ENCODE data around the gene KIF18B.

DNA sequence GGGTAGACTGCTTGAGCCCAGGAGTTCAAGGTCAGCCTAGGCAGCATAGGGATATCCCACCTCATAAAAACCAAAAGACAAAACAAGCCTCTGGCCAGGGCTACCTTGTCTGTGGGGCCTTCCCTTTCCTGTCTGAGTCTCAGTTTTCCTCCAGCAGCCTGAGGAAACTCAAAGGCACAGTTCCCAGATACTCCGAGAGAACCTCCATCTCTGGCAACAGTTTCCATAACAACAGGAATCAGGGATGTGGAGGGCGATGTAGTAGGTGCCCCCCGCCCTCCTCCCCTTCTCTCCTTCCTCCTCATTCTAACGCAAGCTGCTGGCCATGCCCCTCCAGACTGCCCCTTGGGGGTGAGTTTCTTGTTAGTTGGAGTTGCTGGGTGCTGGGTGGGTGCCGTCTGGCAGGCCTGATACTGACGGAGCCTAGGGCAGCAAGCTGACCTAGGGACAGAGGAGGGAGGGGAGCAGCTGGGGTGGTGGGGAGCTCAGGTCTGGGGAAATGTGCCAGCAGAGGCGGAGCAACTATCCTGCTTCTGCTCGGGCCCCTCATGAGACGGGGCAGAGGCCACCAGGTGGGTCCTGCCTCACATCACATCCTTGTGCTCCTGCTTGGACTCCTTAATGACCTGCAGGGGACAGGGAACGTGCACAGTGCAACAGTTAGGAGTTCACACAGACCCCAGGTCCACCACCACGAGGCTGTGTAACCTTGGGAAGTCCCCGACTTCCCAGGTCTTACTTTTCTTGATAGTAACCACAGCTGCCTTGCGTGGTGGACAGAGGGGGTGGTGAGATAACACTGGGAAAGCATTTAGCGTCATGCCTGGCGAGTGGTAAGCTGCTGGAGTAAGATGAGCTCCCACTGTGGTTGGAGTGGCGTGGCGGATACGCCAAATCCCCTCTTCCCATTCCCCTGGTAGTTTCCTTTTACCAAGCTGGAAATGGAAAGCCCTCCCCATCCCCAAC, 40.5 kb downstream of the KIF18B start:
- TF ChIP-seq, protein P1, sequence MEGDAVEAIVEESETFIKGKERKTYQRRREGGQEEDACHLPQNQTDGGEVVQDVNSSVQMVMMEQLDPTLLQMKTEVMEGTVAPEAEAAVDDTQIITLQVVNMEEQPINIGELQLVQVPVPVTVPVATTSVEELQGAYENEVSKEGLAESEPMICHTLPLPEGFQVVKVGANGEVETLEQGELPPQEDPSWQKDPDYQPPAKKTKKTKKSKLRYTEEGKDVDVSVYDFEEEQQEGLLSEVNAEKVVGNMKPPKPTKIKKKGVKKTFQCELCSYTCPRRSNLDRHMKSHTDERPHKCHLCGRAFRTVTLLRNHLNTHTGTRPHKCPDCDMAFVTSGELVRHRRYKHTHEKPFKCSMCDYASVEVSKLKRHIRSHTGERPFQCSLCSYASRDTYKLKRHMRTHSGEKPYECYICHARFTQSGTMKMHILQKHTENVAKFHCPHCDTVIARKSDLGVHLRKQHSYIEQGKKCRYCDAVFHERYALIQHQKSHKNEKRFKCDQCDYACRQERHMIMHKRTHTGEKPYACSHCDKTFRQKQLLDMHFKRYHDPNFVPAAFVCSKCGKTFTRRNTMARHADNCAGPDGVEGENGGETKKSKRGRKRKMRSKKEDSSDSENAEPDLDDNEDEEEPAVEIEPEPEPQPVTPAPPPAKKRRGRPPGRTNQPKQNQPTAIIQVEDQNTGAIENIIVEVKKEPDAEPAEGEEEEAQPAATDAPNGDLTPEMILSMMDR (IDR thresholded peaks at IDR 0.05): no peak
- TF ChIP-seq POLR2A (IDR thresholded peaks at IDR 0.05): no peak
